CD4-positive, alpha-beta T cell treated with Interleukin-4 for 4 hours (primary cell): ENCODE measurements around the gene POLR3H.
"Not testable (repeated sequence)": the region's sequence is repeated elsewhere in the genome, so short reads cannot be mapped to it uniquely, and the experiment has no call there.

Experiments
- DNase-seq: peaks from one replicate; pipeline ENCODE4 v3.0.0-alpha.2; 2020

Gene POLR3H

GRCh38 chr22:41543854-41544670 lies at the start of gene POLR3H:
POLR3H (minus strand) TSS chr22:41544470; CDS start chr22:41544101, 369 bp downstream.
- peak; percentile 97 for DNase-seq

- DNase-seq = not testable (repeated sequence)
Measured at GRCh38 chr22:41593336-41593960, 49.2 kb upstream of the POLR3H start.

GRCh38 chr22:41589391-41590241 lies 45.3 kb upstream of the POLR3H start, which contains the start of gene PMM1:
PMM1 (minus strand) TSS chr22:41589840; CDS start chr22:41589805, 35 bp downstream.
- peak; percentile 100 for DNase-seq

GRCh38 chr22:41587347-41587723 lies 43.1 kb upstream of the POLR3H start:
- no peak for DNase-seq

- no peak for DNase-seq
Measured at GRCh38 chr22:41585898-41586297, 41.6 kb upstream of the POLR3H start.

GRCh38 chr22:41584881-41585280 lies 40.6 kb upstream of the POLR3H start:
- no peak for DNase-seq

- no peak for DNase-seq
Measured at GRCh38 chr22:41582694-41583093, 38.4 kb upstream of the POLR3H start.

- no peak for DNase-seq
Measured at GRCh38 chr22:41579997-41580355, 35.7 kb upstream of the POLR3H start.

- no peak for DNase-seq
Measured at GRCh38 chr22:41579297-41579996, 35.2 kb upstream of the POLR3H start.

- DNase-seq = no peak
Measured at GRCh38 chr22:41578818-41579217, 34.5 kb upstream of the POLR3H start.

GRCh38 chr22:41578114-41578513 lies 33.8 kb upstream of the POLR3H start:
- DNase-seq = no peak

GRCh38 chr22:41576877-41577276 lies 32.6 kb upstream of the POLR3H start:
- peak; percentile 6 for DNase-seq

- DNase-seq = no peak
Measured at GRCh38 chr22:41575533-41575932, 31.3 kb upstream of the POLR3H start.

GRCh38 chr22:41574847-41575381 lies 30.6 kb upstream of the POLR3H start:
- DNase-seq = no peak

GRCh38 chr22:41573677-41574076 lies 29.4 kb upstream of the POLR3H start:
- DNase-seq = no peak

GRCh38 chr22:41572305-41572704 lies 28.0 kb upstream of the POLR3H start:
- DNase-seq = not testable (repeated sequence)

GRCh38 chr22:41571786-41572185 lies 27.5 kb upstream of the POLR3H start:
- DNase-seq = no peak

- no peak for DNase-seq
Measured at GRCh38 chr22:41570221-41570620, 26.0 kb upstream of the POLR3H start.

GRCh38 chr22:41568811-41569210 lies 24.5 kb upstream of the POLR3H start:
- no peak for DNase-seq

GRCh38 chr22:41567512-41567768 lies 23.2 kb upstream of the POLR3H start:
- DNase-seq = no peak

GRCh38 chr22:41565403-41566054 lies 21.3 kb upstream of the POLR3H start:
- DNase-seq = no peak

- no peak for DNase-seq
Measured at GRCh38 chr22:41564563-41564962, 20.3 kb upstream of the POLR3H start.
